NCI-H2196 treated with DMSO at 0.1 percent for 48 hours (cell line): ENCODE measurements around the gene FGF3.
"Not testable (repeated sequence)": the region's sequence is repeated elsewhere in the genome, so short reads cannot be mapped to it uniquely, and the experiment has no call there.

ENCODE experiments used
- DNase-seq: peaks from one replicate; lab custom pipeline; 2025; ENCODE audit not compliant: unreplicated experiment; lab: John Stamatoyannopoulos, UW

The FGF3 gene

DNA sequence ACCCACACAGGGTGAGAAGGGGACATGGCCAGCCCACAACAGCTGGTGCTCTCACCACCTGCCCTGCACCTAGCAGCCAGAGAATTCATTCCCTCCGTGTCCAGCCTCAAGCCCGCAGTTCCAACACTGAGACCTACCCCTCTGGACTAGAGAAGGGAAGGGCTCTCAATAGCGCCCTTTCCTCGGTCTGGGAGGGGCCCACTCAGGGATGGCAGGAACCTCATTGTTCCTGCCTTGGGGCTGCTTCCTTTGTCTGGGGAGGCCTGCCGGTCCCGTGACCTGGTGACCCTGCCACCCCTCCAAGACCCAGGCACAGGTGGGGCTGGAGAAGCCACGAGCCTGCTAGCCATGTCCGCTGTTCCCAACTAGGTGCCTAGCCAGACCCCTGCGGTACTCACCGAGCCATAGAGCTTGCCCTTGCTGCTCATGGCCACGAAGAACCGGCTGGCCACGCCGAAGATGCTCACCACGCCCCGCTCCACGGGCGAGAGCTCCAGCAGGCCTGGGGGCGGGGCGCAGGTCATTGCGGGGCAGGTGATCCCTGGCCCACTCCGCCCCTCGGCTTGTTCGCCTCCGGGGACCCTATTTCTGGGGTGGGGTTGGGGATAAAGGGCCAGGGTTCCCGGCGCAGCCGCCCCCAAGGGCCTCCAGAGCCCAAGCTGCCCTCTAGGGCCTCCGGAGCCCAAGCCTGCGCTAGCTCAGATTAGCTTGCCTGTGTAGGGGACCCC is 45.4 kb downstream of the FGF3 start:
- no peak for DNase-seq

DNA sequence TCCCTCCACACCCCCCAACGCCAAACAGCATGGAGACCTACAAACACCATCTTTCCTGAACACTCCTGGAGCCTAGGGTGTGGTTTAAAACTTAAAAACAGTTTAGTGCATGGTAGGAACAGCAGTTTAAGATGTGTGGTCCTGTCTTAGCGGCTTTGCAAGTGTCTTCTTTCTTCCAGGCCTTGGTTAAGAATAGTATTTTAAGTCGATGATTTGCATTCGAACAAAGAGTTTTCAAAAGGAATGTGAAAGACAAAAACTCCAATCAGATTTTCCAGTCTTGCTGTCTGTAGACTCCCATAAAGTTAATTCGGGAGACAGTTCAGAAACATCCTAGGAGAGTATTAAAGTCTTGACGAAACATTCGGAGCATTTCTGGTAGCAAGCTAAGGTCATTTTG is 47.8 kb downstream of the FGF3 start:
- DNase-seq, result no peak

DNA sequence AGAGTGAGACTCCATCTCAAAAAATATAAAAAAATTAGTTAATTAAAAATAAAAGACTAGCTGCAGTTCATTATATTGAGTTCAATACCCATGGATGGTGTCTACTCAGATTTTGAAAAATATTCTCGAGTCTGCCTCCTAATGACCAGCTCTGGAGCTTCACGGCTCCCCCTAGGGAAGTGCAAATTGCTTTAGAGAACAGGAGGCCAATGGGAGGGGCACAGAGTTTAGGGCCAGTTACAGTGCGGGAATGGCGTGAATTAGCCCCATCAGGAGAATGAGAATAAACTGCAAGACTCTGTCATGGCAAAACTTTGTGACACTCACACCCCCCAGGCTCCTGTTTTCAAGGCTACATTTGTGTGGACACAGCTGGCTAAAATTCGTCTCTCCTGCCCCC is 48.7 kb downstream of the FGF3 start:
- DNase-seq, result no peak

DNA sequence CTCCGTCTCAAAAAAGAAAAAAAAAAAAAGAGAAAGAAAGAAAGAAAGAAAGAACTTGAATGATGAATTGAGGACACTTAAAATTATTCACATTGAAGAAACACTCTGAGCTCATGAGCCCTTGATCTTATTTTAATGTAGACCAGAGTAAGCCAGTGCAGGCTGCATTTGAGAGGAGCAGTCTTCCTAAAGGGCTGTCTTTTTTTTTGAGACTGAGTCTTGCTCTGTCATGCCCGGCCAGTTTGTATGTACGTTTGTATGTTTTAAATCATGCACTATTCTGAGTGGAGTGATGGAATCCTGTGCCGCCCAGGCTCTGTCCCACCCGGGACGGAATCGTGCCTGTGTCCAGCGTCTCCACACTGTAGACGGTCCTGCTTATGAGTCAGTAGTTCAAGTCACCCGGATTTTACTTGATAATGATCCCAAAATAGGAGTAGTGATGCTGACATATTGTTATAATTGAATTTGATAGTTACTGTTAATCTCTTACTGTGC is 53.7 kb downstream of the FGF3 start:
- DNase-seq, result no peak

DNA sequence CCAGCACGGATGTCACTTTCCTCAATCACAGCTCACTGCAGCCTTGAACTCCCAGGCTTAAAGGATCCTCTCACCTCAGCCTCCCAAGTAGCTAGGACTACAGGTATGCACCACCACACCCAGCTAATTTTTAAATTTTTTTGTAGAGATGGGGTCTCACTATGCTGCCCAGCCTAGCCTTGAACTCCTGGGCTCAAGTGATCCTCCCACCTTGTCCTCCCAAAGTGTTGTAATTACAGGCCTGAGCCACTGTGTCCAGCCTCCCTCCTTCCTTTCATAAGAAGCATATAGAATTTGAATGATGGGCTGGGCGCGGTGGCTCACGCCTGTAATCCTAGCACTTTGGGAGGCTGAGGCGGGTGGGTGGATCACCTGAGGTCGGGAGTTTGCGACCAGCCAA is 54.3 kb downstream of the FGF3 start:
- DNase-seq, result not testable (repeated sequence)

DNA sequence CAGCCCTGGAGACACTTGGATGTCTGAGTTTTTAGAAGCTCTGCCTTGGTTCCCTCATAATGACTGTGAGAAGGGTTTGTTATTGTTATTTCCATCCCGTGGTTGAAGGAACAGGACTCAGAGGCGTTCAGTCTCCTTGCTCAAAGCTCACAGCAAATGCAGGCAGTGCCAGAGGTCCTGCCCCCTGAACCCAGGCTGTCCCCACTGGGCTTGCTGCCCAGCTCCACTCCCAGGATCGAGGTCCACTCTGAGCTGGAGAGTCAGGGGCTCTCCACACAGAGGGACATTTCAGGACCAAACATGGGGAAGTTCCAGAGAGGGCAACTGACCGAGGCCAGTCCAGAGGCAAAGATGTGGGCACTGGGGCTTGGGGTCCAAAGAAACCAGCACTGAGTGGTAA is 58.9 kb downstream of the FGF3 start:
- DNase-seq, result no peak
